Vagina (tissue), 2 donors: ENCODE data around the gene SLC12A9.

Experiments
- POLR2A ChIP-seq, 2 donors: fragments of 450-650 bp; IDR thresholded peaks; one replicate each; pipeline ENCODE4 v1.6.1; 2017; ENCODE audit warnings: antibody characterized with exemption in 2 of 2, mild to moderate bottlenecking in 2 of 2, moderate library complexity in 2 of 2
- POLR2AphosphoS5 ChIP-seq, 2 donors: sonication (generic); formaldehyde crosslinking; IDR thresholded peaks; one replicate each; pipeline ENCODE4 v1.9.0; 2017; ENCODE audit warnings: antibody characterized with exemption in 2 of 2, mild to moderate bottlenecking in 2 of 2, low read depth in 1 of 2; ENCODE audit not compliant: insufficient read depth in 1 of 2
- TF ChIP-seq, protein P1 (sequence below), 3 experiments: fragments of 450-650 bp in 2 of 3; fragments of 200-600 bp in 1 of 3; sonication (generic) in 1 of 3; IDR thresholded peaks; one replicate each; pipeline ENCODE4 v1.5.1; 2017 to 2019; ENCODE audit warnings: antibody characterized with exemption in 3 of 3, mild to moderate bottlenecking in 2 of 3, moderate library complexity in 2 of 3

DNA sequence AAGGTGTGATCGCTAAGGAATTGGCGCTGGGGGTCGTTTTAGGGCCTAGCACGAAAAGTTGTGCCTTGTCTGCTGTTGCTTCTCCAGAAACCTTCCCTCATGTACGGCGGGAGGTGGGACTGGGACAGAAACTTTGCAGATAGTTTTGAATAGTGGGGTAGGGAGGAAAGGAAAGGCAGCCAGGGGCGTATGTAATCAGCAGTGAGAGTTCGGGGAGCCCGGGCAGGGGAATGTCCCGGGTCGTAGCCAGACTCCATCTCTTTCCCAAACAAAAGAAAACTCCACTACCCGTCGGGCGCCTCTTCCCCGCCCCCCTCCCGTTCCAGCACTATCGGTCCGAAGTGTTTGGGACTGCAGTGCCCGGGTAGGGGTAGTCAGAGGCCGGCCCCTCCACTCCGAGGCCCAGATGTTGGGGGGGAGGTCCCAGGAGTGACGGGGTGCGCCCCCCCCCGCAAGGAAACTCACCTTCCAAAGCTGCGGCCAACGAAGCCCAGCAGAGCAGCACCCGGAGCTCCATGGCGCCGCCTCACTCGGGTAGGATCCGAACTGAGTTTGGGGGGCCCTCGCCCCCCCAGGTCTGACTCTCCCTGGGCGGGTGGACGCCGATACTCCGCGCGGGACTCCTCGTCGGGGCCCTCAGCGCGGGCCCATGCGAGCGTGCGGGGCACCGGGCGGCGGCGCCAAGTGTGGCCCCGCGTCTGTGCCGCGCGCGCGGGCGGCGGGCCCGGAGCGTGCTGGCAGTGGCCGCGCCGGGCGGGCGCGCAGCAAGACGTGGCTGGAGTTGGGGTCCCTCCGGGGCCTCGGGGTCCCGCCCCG, 25.8 kb upstream of the SLC12A9 start:
- TF ChIP-seq, protein P1, sequence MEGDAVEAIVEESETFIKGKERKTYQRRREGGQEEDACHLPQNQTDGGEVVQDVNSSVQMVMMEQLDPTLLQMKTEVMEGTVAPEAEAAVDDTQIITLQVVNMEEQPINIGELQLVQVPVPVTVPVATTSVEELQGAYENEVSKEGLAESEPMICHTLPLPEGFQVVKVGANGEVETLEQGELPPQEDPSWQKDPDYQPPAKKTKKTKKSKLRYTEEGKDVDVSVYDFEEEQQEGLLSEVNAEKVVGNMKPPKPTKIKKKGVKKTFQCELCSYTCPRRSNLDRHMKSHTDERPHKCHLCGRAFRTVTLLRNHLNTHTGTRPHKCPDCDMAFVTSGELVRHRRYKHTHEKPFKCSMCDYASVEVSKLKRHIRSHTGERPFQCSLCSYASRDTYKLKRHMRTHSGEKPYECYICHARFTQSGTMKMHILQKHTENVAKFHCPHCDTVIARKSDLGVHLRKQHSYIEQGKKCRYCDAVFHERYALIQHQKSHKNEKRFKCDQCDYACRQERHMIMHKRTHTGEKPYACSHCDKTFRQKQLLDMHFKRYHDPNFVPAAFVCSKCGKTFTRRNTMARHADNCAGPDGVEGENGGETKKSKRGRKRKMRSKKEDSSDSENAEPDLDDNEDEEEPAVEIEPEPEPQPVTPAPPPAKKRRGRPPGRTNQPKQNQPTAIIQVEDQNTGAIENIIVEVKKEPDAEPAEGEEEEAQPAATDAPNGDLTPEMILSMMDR (IDR thresholded peaks at IDR 0.05): no peak
- peak in 1 of 2 donors; percentile 28 for TF ChIP-seq POLR2AphosphoS5 (IDR thresholded peaks at IDR 0.05; ENCODE audit: insufficient read depth in 1 of 2, low read depth in 1 of 2)
- TF ChIP-seq POLR2A (IDR thresholded peaks at IDR 0.05): no peak
